GM12874 (cell line): ENCODE results near the gene THSD7B.

Source experiments
- CTCF ChIP-seq: IDR thresholded peaks from 2 replicates; pipeline ENCODE4 v1.5.1; 2011; ENCODE audit warnings: low read depth, mild to moderate bottlenecking, control low read depth, low read length, moderate library complexity; ENCODE audit not compliant: insufficient read depth

The THSD7B gene

GRCh38 chr2:137007938-137008337 lies 242.6 kb downstream of the THSD7B start:
- no peak for TF ChIP-seq CTCF

DNA sequence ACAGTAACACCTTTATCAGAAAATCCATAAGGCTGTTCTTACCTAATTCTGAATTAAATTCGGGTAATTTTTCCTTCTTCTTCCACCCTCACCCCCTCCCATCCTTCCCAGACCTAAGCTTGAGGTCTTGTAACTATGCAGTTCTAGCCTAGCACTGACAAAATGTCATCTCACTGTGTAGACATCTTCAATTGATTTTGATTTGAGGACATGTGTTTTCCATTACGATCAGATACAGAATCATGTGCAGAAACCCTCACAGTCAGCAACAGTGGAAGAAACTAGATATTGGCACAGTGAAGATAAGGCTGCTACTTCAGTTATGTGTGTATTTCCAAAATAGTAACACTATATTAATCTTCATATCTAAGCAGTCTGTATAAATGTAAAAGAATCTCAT lies 244.6 kb downstream of the THSD7B start:
- TF ChIP-seq CTCF = no peak

- TF ChIP-seq CTCF = no peak
These were observed 255.3 kb downstream of the THSD7B start for GRCh38 chr2:137020452-137021196.

GRCh38 chr2:137021763-137022162 lies 256.4 kb downstream of the THSD7B start:
- TF ChIP-seq CTCF = no peak

DNA sequence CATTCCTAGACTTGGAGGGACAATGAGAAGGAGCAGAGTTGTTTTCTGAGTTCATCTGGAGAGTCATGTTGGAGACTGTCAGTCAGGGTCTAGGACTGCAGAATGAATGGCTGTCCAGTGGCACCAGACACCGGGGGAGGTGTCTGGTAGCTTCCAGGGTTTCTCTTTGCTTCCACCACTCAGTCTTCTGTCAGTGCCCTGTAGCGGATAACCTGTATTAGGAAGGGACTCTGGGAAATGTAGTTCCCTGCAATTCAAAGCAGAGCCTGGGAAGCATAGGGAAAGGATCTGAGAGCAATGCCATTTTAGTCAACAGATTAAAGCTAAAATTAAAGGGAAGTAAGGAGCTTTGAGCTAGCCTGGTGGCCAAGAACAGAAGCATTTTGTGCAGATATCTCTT lies 257.9 kb downstream of the THSD7B start:
- no peak for TF ChIP-seq CTCF

GRCh38 chr2:137031731-137032130 lies 266.4 kb downstream of the THSD7B start:
- TF ChIP-seq CTCF = no peak

DNA sequence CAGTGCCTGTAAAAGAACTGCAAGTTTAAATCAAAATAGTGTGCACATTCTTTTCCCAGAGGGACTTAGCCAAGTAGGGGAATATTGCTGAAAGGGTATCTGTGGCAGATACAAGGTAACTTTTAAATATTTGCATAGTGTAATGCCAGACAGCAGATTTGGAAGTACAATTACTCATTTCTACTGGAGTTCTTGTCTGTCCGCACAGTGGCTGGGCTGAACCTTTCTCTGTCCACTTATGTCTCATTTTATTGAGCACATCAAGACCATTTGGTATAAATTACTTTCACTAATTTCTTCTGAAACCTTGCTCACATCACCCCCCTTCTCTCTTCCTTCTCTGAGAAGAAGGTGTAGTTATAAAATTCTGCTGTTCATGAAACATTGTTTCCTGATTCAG lies 271.3 kb downstream of the THSD7B start:
- TF ChIP-seq CTCF = no peak
